GM19395 (cell line): Measurements from ENCODE around the gene FAM200C.

Experiments
- ATAC-seq: cut with Tn5 transposase; IDR thresholded peaks from one replicate; pipeline ENCODE4 v1.9.1; 2021; ENCODE audit warnings: mild to moderate bottlenecking, moderate library complexity; ENCODE audit not compliant: unreplicated experiment

The FAM200C gene

DNA sequence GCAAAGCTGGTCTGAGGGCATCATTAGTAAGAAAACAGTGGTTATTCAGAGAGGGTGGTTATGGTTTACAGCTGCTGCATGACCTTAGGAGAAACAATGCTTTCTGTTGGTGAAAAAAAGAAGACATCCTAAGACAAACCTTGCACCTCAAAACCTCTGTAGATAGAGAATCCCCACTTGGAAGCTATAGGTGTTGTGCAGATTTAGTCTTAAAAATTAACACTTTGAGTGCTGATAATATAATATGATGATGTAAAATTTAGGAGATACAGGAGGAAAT is 20.4 kb upstream of the FAM200C start:
- ATAC-seq: no peak

DNA sequence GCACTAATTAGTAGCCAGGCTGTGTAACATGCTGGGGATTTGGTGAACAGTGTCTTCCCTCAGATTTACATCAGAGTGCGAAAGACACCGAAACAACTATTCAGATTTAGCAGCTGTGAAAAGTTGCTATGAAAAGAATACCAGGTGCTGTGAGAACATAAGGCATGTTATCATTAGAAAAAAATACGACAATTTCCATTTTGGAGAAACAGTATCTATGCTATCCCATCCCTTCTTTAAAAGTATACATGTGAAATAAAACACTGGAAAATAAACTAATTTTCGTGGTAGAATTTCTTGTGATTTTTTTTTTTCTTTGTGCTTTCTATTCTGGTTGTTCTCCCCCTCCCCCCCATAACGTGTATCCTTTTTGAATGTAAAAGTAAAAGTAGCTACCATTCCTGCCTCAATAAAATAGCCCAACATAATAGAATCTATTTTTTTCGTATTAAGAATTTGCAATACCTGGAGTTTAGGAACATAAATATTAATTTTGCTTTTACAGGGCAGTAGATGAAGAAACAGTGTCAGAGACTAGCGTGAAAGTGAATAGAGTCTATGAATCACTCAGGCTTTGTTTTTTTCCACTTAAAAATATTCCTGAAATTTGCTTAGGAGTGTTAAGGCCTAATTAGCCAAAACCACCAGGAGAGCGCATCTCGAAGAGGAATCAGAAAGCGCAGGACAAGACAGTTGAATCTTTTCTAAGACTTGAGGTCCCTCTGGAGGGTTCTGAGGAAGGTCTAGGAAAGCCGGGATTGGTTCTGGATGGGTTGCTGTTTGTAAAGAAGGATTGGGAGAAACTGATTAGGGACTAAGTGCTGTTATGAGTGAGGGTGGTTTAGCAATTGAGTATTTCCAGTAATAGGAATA is 19.8 kb upstream of the FAM200C start:
- peak; percentile 48 for ATAC-seq

DNA sequence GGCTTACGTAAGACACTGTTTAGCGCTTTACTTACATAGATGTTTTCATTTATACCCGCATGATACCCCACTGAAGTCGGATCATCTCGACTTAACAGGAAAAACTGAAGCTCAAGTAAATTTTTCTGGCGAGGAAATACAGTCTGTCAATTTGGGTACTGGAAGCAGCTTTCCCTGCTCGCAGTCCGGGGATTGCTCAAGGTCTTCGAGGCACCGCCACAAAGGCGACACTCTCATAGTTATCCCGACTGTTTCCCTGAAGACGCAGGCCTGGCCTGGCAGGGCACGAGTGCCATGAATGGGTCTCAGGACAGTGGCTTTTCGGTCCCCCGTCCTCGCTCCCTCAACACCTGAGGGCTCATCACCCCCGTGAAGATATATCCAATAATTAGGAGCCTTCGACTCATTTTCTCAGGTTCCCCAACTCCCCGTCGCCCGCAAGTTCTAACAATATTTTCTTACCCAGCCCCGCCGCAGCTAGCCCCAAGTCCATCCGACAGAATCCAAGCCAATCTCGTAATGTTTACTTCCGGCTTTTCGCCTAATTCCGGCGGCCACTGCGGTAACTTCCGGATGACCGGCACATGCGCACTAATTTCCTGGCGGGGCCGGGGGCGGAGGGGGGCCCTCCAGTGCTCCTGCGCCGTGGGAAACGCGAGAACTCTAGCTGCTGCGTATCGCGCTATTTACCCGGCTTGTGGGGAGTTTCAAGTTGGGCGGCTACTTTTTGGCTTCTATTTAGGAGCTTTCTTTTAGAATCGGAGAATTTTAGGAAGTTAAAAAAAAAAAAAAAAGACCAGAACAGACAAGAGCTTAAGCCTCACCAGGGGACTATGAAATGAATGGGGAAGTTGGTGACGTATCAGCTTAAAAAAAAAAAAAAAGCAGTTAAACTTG is 19.0 kb upstream of the FAM200C start, which contains the start of gene SLU7:
Gene SLU7, minus strand, starts transcription at position 521 of the 897 bp plus-strand sequence. CDS start 3,787 bp downstream, outside the sequence.
- ATAC-seq: peak; percentile 68

DNA sequence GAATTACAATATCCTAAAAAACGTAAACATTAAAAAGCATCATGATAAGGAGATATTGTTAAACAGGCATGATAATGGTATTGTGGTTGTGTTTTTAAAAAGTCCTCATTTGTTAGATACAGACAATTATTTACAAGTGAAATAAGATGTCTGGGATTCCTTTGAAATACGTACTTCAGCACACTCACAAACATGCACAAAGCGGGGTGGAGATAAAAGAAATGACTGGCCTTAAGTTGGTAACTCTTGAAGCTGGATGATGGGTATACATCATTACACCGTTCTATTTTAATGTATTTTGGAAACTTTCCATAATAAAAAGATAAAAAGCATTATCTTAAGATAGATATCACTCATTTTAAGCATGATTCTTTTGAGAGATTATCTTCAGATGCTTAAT is 1.0 kb downstream of the FAM200C start:
- ATAC-seq: no peak

DNA sequence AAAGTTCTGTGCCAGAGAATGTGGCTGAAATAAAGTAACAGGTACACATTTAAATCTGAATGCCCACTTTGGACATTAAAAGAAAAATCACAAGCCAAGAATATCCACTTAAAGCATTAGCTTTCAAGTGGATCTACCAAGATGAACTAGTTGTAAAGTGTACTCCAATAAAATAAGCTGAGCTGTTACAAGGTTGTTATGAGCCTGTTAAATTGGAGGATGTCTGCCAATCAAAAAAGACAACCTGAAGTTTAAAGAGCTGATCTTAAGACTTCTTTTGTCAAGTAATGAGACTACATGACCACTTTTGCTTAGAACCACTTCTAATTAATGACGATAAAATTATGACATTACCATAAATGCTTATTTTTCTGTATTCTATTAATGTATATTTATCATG is 2.4 kb downstream of the FAM200C start:
- no peak for ATAC-seq

DNA sequence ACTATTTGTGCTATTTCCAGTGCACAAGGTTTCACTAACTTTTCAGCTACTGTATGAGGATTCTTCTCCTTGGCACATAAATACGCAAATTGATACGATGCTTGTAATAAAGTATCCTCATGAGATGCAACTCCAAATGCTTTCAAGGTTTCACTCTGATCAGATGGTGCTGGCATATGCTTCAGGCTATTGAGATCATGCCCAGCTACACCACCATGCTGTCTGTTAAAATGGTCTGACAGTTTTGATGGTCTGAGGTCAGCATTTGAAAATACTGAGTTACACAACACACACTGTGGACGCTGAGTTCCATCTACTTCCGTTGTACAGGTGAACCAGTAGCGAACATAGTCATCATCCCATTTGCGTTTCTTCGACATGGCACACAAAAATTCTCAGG is 4.7 kb downstream of the FAM200C start:
- no peak for ATAC-seq

DNA sequence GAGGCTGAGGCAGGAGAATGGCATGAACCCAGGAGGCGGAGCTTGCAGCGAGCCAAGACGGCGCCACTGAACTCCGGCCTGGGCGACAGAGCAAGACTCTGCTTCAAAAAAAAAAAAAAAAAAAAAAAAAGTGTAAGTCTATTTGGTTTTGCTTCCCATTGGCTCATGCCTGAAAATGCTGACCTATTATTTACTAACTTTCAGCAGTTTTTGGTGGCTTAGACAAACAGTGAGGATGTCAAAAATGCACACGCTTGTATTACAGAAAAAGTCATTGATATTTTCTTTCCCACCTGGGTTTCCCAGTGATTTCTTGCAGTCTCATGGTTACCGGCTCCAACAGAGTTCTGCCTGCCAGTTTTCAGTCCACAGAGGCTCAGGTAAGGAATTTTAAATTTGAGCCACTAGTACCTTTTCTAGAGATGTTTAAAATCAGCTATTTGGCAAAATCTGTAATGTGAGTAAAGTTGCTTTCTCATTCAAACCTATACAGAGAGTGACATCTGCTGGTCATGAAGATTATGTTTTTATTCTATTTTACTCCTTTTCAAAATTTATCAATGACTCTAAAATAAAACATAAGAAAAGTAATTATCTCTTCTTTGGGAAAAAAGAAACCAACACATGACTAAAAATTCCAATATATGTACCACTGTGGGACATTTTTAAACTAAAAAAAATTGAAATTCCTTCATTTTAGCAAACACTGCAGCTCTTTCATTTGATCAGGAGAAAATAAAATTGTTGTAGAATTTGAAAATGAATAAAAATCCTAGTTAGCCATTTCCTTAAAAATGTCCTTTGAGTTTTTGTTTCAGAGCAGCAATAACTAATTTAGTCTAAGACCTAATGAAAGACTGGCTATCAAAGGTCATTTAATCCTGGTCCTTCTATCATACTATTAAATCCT is 8.8 kb downstream of the FAM200C start:
- no peak for ATAC-seq

DNA sequence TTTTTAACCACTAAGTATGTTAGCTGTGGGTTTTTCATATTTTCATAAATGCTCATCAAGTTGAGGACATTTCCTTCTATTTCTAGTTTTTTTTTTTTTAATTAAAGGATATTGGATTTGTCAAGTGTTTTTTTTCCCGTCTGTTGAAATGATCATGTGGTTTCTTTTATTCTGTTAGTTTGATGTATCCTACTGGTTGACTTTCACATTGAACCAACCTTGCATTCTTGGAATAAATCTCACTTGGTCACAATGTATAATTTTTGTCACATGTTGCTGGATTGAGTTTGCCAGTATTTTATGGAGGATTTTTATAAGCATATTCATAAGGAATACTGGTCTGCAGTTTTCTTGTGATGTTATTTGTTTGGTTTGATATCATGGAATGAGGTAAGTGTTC is 12.4 kb downstream of the FAM200C start:
- ATAC-seq: no peak

DNA sequence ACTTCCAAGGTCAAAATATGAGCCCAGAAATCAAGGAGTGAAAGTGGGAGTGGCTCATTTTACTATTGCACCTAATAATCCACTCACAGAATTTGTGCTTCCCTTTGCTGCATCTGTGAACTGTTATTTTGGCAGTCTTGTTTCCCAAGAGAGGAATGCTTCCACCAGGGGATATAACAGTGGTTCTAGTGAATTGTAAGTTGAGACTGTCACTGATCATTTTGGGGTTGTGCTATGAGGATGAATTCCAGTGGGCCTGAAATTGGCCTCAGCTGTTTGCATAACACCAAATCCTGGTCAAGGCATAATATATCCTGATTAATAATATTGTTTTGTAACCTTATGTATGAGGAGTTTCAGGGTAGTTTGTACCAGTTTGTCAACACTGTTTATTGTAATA is 14.4 kb downstream of the FAM200C start:
- no peak for ATAC-seq

DNA sequence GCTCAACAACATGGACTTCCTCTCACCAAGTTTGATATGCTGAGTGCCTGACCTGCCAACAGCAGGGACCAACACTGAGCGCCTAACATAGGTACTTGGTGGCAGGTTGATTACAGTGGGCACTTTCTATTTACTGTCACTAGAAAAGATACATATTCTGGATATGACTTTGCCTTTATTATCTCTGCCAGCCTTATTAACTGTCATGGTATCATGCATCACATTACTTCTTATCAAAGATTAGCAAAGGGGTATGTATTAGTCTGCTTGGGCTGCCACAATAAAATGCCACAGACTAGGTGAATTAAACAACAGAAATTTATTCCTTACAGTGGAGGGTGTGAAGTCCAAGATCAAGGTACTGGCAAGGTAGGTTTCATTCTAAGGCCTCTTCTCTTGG is 15.2 kb downstream of the FAM200C start:
- ATAC-seq: no peak

DNA sequence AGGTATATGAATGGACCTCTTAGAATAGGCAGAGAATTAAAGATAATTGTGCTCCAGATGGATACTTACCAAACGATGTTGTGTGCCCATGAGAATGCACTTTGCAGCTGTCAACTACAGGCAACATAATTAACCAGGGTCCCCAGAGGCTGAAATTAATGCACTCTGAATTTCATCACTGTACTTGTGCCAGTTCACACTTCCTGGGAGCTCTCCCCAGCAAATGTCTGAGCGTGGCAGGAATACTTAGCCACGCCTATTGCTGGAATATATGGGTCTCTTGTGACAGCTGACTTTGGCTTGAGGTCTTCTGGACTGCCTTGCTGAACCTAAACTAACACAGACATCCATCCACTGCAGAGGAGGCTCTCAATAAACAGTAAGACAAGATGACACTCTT is 17.5 kb downstream of the FAM200C start:
- ATAC-seq: no peak

DNA sequence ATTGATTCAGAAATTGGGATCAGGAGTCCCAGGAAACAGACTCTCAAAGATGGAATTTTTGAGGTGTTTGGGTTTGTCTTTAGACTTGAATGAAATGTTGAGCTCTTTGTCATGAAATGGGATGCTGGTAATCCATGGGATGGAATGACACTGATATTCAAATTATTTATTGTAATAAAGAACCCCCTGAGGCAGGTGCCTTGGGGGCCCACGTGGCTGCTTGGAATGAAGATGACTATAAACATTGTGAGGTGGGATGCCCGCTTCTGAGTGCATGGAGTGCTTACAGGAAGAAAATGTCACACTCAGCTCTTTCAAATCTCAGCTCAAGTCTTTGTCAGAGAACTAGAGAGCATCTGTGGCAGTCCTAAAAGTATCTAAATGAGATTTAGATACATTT is 19.8 kb downstream of the FAM200C start:
- no peak for ATAC-seq

DNA sequence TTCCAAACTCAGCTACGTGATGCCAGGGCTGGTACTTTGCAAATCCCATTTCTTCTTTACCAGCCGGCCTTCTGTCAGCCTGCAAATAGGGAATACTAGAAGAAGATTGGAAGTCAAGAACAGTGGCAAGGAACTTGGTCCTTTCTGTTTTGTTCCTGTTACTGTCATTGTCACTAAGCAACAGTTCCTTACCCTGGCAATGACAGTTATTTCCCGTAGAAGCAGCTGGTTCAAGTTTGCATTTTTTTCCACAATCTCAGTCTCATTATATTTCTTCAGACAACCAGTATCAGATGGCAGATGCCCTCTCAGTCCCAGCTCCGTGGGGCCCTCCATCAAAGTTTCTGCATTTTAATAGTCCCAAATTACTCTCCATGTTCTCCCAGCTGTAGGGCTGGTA is 20.3 kb downstream of the FAM200C start:
- ATAC-seq: no peak

DNA sequence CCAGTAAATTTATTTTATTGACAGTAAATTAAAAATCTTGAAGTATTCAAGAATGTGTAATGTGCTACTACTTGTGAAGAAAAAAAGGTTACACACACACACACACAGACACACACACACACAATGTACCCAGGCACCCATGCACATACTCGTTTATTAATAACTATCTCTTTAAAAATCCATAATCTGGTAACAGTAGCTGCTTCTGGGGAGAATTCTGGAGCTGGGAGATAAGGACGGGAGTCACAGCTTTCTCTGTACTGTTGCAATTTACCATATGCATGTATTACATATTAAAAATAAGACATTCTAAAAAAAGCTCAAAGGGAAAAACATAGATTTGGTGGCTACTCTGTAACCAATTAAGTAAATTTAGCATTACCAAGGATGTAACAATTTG is 21.5 kb downstream of the FAM200C start:
- no peak for ATAC-seq

DNA sequence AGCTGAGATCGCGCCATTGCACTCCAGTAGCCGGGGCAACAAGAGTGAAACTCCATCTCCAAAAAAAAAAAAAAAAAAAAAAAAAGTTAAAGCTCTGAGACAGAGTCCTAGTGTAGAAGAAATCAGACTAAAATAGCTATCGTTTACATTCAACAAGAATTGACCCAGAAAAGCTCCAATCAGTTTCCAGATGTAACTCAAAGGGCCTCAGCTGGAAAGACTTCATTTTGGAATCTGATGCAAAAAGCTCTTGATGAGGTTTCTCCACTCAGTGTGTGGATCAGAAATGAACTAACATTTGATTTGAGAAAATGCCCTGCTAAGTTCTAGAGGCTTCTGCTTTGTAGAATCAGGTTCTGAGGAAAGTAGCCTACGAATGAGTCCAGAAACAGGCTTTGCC is 22.2 kb downstream of the FAM200C start:
- no peak for ATAC-seq

DNA sequence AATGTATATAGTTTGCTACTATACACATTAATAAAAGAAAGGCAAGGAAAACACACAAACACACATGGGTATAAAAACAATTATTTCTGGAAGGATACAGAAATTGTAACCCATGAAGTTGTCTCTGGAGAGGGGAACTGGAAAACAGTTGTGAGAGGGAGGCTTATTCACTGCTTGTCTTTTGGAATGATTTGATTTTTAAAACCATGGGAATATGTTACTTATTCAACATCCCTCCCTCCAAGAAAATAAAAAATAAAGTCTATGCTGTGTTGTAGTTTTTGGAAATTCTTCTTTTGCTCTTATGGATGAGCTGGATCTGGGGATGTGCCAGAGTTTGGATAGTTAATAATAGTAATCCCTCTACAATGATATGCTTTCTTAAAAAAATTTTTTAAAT is 23.4 kb downstream of the FAM200C start:
- ATAC-seq: no peak

DNA sequence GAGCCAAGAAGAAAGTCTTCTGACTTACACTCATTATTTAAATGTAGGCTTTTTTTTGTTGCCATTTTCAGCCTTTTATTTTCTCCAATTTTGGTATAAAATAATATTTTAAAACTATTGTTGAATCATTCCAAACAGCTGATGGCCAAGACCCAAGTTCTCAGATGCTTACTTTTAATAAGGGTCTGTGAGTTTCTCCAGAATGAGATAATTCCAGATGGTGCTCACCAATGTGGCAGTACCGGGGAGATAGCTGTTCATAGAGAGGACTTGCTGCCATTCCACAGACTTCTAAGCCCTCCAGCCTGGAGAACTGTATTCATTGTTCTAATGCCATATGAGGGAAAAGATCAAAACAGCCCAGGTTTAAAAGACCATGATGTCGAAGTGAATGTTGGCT is 24.2 kb downstream of the FAM200C start:
- ATAC-seq: no peak

DNA sequence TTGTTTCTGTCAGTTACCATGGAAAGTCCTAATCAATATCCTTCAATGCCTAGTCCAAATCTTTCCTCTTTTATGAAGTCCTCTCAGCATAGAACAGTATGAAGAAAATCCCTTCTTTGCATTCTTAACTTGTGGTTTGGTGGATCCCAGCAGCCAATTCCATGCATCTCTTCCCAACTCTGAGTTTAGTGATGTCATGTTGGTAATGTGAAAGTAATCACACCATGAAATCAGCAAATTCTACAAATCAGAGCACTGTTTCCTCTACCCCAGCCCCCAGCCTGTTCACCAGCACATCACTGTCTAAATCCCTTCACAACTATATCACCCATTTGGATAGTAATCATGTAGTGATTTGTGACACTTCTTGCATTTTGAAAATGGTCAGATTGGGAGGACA is 24.7 kb downstream of the FAM200C start:
- no peak for ATAC-seq

DNA sequence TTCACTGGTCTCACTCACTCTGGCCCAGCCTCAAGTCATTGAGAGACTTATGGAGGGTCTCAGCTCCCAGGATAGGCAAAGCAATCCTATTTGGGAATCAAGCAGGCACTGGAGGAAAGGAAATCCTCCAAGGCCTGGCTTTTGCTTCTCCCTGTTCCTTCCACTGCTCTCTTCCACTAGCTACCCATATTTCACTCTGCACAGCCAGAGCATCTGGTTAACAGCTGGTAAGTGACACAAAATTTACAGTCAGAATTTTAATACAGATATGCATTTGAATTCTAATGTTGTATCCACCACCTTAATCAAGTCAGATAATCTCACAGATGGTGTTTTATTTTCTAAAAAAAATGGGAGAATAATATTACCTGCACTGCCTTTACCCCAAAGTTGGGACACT is 28.6 kb downstream of the FAM200C start:
- ATAC-seq: no peak

DNA sequence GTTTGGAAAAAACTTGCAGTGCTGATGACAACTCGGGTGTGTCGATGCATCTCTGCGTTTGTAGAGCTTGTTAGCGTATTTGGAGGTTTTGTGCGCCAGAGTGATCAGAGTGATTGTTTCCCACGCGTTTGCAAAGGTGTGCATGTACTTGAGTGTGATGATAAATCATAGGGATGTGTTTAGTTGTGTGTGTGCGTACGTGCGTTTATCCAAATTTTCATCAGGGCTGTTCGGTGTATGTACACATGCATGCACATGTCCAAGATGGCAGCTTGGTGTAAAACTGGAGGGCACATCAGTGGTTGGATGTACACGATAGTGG is 29.2 kb downstream of the FAM200C start:
- ATAC-seq: no peak

DNA sequence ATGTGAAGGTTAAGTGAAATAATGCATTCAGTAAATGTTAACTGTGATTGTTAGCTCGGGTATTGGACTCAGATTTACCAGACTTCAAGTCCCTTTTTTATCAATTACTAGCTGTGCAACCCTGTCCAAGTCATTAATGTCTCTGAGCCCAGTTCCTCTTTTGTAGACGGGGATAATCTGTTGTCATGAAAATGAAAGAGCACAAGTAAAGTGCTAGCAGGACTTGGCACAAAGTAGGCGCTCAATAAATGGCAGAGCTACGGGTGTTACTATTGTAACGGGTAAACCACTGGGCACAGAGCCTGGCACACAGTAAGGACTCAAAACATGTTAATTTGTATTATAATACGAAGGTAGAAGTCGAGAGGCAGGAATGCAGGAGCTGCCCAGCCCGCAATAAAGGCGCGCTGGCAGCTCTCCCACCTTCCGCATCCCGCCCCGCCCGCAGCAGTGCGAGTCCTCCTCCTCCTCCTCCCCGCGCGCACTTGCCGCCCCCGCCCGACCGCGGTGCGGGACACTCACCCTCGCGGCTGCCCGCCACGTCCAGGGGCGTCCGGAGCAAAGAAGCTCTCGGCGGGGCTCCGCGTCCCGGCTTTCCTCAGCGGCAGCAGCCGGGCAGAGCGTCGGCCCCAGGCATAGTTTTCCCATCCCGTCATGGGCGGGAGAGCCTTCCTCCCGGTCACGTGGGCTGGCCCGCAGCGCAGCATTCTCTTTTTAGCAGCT is 29.7 kb downstream of the FAM200C start, which contains the start of gene C1QTNF2:
Gene C1QTNF2, minus strand, starts transcription at position 637 of the 723 bp plus-strand sequence. CDS start 15,615 bp downstream, outside the sequence.
- ATAC-seq: peak; percentile 55
